Kidney (tissue), 14 donors: Measurements from ENCODE around the gene SNX9. TPM values are rescaled to one million over a fixed set of nuclear protein-coding genes. Genes with fewer than 3 reads are reported as not detected.

Experiments used
- DNase-seq, 5 donors: peaks; one replicate each; pipeline ENCODE4 v3.0.0-alpha.2; 2013 to 2020
- FAIRE-seq: peaks from 2 replicates; lab custom pipeline; 2012; peaks lifted over from hg19 to GRCh38; lab: Jason Lieb, UNC
- H3K27ac ChIP-seq, 2 donors: one replicate each; pipeline ENCODE4 v1.7.0; 2013; ENCODE audit warnings: low read depth in 2 of 2, low read length in 2 of 2, inconsistent platforms in 1 of 2
- H3K27me3 ChIP-seq: one replicate; pipeline ENCODE4 v1.7.1; 2013; ENCODE audit warnings: low read length, inconsistent platforms; ENCODE audit not compliant: control insufficient read depth, insufficient read depth
- H3K36me3 ChIP-seq, 3 donors: one replicate each; pipeline versions ENCODE4 v1.7.0 to v1.7.1; 2013; ENCODE audit warnings: low read length in 3 of 3, control low read depth in 1 of 3, inconsistent platforms in 1 of 3; ENCODE audit not compliant: insufficient read depth in 3 of 3, control insufficient read depth in 2 of 3
- H3K4me1 ChIP-seq, 3 donors: one replicate each; pipeline versions ENCODE4 v1.7.0 to v1.7.1; 2013; ENCODE audit warnings: low read length in 3 of 3, inconsistent platforms in 1 of 3, low read depth in 1 of 3; ENCODE audit not compliant: control insufficient read depth in 2 of 3, insufficient read depth in 2 of 3
- H3K4me3 ChIP-seq, 3 donors: one replicate each; pipeline versions ENCODE4 v1.7.0 to v1.8.1; 2013; ENCODE audit warnings: low read length in 3 of 3, control low read depth in 1 of 3, inconsistent platforms in 1 of 3
- H3K9ac ChIP-seq, 3 donors: one replicate each; pipeline versions ENCODE4 v1.7.0 to v1.7.1; 2013; ENCODE audit warnings: low read length in 3 of 3, control low read depth in 1 of 3, inconsistent platforms in 1 of 3
- H3K9me3 ChIP-seq, 3 donors: one replicate each; pipeline versions ENCODE4 v1.7.0 to v1.7.1; 2013; ENCODE audit warnings: low read length in 3 of 3, control low read depth in 1 of 3, inconsistent platforms in 1 of 3; ENCODE audit not compliant: control insufficient read depth in 2 of 3, insufficient read depth in 1 of 3
- intact Hi-C: fragments of 100-400 bp; cut with DNase I; formaldehyde crosslinking; loops from one replicate; pipeline ENCODE4 v1.11.1; 2022
- polyA plus RNA-seq: library from polyadenylated mRNA; stranded (reverse); fragments of 350-450 nt; fragmentation: Illumina TruSeq; extraction: RNeasy Lipid Tissue Mini Kit (QIAGEN cat#74804); gene quantifications from one replicate; pipeline ENCODE4 v1.2.3, GENCODE V29; 2014; ENCODE audit warnings: low read depth, low replicate concordance; ENCODE audit not compliant: insufficient read depth
- total RNA-seq: library from RNA; stranded (reverse); fragmentation: NEBNext Ultra II Directional; extraction: Animal tissue kit (Norgen Biotek cat#: 25700); gene quantifications from one replicate; pipeline ENCODE4 v1.2.1, GENCODE V29; 2021
- TF ChIP-seq, protein P1 (sequence below): IDR thresholded peaks from 3 replicates; pipeline ENCODE4 v1.5.1; 2012; ENCODE audit warnings: mild to moderate bottlenecking, moderate library complexity, borderline replicate concordance; ENCODE audit not compliant: insufficient read depth; ENCODE audit errors: extremely low read depth
- donor health status: control.
- donor health status: control.
- donor health status: control.
- donor health status: control.
- donor health status: control.
- donor health status: DM: yes; HTN: yes; CAD: no.
- donor health status: Normal renal cell carcinoma (clear cell type).

The SNX9 gene
- total and polyA plus RNA-seq, 2 donors from 2014 or later, result 25.2 to 49.3 TPM

GRCh38 chr6:157892363-157892877 is 69.4 kb downstream of the SNX9 start:
- Histone ChIP-seq H3K4me3 (no peak overlapping the region), H3K9ac (no peak overlapping the region), H3K36me3 (peaks cover 0 to 5% (median 4%) of the 10 kb centered on the region in 3 donors), H3K4me1 (peaks cover 0 to 6% (median 0%) of the 10 kb centered on the region in 3 donors), H3K27ac (no peak overlapping the region), H3K9me3 (no peaks in the 10 kb centered on the region), H3K27me3 (no peaks in the 10 kb centered on the region)
- no peak for DNase-seq
- intact Hi-C loops, result no loop called here
- TF ChIP-seq, protein P1, sequence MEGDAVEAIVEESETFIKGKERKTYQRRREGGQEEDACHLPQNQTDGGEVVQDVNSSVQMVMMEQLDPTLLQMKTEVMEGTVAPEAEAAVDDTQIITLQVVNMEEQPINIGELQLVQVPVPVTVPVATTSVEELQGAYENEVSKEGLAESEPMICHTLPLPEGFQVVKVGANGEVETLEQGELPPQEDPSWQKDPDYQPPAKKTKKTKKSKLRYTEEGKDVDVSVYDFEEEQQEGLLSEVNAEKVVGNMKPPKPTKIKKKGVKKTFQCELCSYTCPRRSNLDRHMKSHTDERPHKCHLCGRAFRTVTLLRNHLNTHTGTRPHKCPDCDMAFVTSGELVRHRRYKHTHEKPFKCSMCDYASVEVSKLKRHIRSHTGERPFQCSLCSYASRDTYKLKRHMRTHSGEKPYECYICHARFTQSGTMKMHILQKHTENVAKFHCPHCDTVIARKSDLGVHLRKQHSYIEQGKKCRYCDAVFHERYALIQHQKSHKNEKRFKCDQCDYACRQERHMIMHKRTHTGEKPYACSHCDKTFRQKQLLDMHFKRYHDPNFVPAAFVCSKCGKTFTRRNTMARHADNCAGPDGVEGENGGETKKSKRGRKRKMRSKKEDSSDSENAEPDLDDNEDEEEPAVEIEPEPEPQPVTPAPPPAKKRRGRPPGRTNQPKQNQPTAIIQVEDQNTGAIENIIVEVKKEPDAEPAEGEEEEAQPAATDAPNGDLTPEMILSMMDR, result no peak
- FAIRE-seq, result no peak

DNA sequence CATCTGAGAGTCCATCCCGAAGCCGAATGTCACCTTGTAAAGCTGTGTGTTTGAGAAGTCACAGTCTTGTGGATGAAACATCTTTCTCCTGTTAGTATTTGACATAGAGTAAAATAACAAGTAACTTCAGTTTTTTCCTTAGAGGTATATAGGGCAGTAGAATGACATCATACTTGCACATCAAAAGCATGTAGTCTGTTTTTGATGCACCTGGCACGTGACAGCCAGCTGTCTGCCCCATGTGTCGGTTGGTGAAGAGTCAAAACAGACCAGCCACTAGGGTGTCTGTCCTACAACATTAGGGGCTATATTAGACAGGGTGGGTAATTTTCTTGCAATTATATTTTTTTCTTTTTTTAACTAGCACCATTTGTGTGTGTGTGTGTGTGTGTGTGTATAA is 70.2 kb downstream of the SNX9 start:
- Histone ChIP-seq H3K4me1 (peaks cover 0 to 6% (median 0%) of the 10 kb centered on the region in 3 donors), H3K27me3 (no peaks in the 10 kb centered on the region), H3K36me3 (peaks cover 0 to 9% (median 6%) of the 10 kb centered on the region in 3 donors), H3K9ac (no peak overlapping the region), H3K27ac (no peak overlapping the region), H3K4me3 (no peak overlapping the region), H3K9me3 (no peaks in the 10 kb centered on the region)
- TF ChIP-seq, protein P1, result no peak
- intact Hi-C loops, result no loop called here
- no peak for DNase-seq
- FAIRE-seq, result no peak

- peaks cover 0 to 6% (median 0%) of the 10 kb centered on the region in 3 donors for H3K4me1 ChIP-seq
- no peak overlapping the region for H3K4me3 ChIP-seq
- intact Hi-C loops, result no loop called here
- TF ChIP-seq, protein P1, result no peak
- no peaks in the 10 kb centered on the region for H3K9me3 ChIP-seq
- H3K27ac ChIP-seq, result no peak overlapping the region
- H3K36me3 ChIP-seq, result peaks cover 0 to 12% (median 6%) of the 10 kb centered on the region in 3 donors
- no peaks in the 10 kb centered on the region for H3K27me3 ChIP-seq
- DNase-seq (no peak), FAIRE-seq (no peak)
- no peak overlapping the region for H3K9ac ChIP-seq
Observed at GRCh38 chr6:157895585-157895984, 72.5 kb downstream of the SNX9 start.

- no peak for DNase-seq
- H3K36me3 ChIP-seq, result peaks cover 0 to 12% (median 6%) of the 10 kb centered on the region in 3 donors
- H3K4me1 ChIP-seq, result peaks cover 0 to 6% (median 0%) of the 10 kb centered on the region in 3 donors
- no peak overlapping the region for H3K27ac ChIP-seq
- TF ChIP-seq, protein P1, result no peak
- H3K27me3 ChIP-seq, result no peaks in the 10 kb centered on the region
- intact Hi-C loops, result no loop called here
- H3K4me3 ChIP-seq, result no peak overlapping the region
- H3K9ac ChIP-seq, result no peak overlapping the region
- H3K9me3 ChIP-seq, result no peaks in the 10 kb centered on the region
- no peak for FAIRE-seq
Observed at GRCh38 chr6:157896932-157897331, 73.9 kb downstream of the SNX9 start.
